RWPE1 (cell line): ENCODE results near the gene TAOK2.

ENCODE experiments used
- CTCF ChIA-PET: fragments of 350-600 bp; sonication (Branson Sonifier 250); formaldehyde crosslinking; extraction: SDS; loops from one replicate; lab custom pipeline; 2021; lab: Yijun Ruan, JAX
- POLR2A ChIA-PET: fragments of 400-600 bp; formaldehyde crosslinking; extraction: SDS; loops from one replicate; lab custom pipeline; 2020; ENCODE audit warnings: antibody characterized with exemption; ENCODE audit not compliant: low non-redundant PET; lab: Yijun Ruan, JAX
- DNase-seq: peaks from one replicate; pipeline ENCODE4 v3.0.0; 2012; ENCODE audit warnings: low spot score
- H3K27ac ChIP-seq: fragments of 450-650 bp; 2 replicates; pipeline ENCODE4 v1.5.1; 2017
- TF ChIP-seq, protein P1 (sequence below): fragments of 450-650 bp; conservative IDR thresholded peaks from 2 replicates; pipeline ENCODE4 v1.5.1; 2017; ENCODE audit warnings: low read depth, mild to moderate bottlenecking

TAOK2 gene

GRCh38 chr16:30005341-30006094 lies 31.9 kb downstream of the TAOK2 start:
- DNase-seq: peak; percentile 47
- TF ChIP-seq, protein P1, sequence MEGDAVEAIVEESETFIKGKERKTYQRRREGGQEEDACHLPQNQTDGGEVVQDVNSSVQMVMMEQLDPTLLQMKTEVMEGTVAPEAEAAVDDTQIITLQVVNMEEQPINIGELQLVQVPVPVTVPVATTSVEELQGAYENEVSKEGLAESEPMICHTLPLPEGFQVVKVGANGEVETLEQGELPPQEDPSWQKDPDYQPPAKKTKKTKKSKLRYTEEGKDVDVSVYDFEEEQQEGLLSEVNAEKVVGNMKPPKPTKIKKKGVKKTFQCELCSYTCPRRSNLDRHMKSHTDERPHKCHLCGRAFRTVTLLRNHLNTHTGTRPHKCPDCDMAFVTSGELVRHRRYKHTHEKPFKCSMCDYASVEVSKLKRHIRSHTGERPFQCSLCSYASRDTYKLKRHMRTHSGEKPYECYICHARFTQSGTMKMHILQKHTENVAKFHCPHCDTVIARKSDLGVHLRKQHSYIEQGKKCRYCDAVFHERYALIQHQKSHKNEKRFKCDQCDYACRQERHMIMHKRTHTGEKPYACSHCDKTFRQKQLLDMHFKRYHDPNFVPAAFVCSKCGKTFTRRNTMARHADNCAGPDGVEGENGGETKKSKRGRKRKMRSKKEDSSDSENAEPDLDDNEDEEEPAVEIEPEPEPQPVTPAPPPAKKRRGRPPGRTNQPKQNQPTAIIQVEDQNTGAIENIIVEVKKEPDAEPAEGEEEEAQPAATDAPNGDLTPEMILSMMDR: peak; percentile 79
- H3K27ac ChIP-seq: peak overlapping the region; percentile 59
- POLR2A ChIA-PET: no interaction called here
- CTCF ChIA-PET: interaction anchor here (0.6 to 1.7 kb wide), 13 partner anchors 9 to 355 kb away, joined by 3 to 17 read pairs (median 3); partner anchors contain the start of genes C16orf92 and INO80E

DNA sequence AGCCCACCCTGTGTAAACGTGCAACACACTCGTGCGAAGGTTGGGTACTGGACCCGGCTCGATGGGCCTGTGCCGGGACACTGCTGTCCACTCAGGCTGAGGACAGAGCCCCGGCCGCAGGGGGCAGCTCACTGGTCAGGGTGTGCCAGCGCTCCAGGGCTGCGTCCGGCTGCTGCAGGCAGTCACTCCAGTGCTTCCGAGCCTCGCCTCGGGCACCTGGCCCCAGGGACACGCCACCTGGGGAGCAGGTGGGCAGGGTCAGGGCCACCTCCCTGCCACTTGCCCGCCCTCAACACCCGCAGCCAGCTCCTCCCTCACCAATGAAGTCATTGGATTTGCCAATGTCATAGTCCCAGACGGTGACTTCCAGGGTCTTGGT lies 32.4 kb downstream of the TAOK2 start:
- no peak overlapping the region for H3K27ac ChIP-seq
- DNase-seq: no peak
- TF ChIP-seq, protein P1: no peak
- ChIA-PET POLR2A (no interaction called here), CTCF (interaction anchor here (0.6 to 1.7 kb wide), 14 partner anchors 9 to 354 kb away, joined by 3 to 17 read pairs (median 3); partner anchors contain the start of genes C16orf92 and INO80E)

DNA sequence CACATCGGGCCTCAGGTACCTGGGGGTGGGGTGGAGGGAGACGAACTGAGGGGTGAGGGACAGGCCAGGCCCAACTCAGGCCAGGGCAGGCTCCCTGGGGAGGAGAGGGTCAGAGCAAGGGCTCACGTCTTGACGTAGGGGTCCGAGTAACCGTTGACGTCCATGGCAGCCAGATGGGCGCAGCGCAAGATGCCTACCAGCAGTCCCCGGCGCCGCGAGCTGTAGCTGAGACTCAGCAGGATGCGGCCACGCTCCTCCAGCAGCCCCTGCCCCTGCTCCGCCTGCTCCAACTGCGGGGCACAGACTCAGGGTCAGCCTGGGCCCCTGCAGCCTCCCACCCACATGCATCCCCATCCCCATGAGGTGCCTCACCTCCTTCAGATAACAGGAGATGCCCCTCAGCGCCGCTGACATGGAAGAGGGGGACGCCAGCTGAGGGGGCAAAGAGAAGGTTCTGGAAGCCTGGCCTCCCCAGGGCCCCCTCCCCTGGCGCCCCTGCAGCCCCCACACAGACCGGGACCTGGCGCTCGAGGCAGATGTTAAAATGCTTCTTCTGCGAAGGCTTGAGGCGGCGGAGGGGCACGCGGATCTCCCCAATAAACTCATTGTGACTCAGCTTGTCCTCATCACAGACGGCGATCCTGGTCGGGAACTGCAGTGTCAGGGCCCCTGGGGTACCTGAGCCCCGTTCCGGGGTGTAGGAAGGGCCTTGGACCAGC lies 33.1 kb downstream of the TAOK2 start:
- H3K27ac ChIP-seq: no peak overlapping the region
- TF ChIP-seq, protein P1: no peak
- ChIA-PET POLR2A (no interaction called here), CTCF (interaction anchor here (0.6 to 1.7 kb wide), 3 partner anchors 11 to 149 kb away, joined by 3 to 17 read pairs (median 5); no protein-coding TSS in a partner anchor)
- DNase-seq: no peak

GRCh38 chr16:30007378-30007895 lies 33.8 kb downstream of the TAOK2 start:
- TF ChIP-seq, protein P1: no peak
- ChIA-PET CTCF (interaction anchor here (0.5 kb wide), 1 partner anchor 14 kb away, joined by 3 read pairs; no protein-coding TSS in a partner anchor), POLR2A (no interaction called here)
- no peak overlapping the region for H3K27ac ChIP-seq
- no peak for DNase-seq

DNA sequence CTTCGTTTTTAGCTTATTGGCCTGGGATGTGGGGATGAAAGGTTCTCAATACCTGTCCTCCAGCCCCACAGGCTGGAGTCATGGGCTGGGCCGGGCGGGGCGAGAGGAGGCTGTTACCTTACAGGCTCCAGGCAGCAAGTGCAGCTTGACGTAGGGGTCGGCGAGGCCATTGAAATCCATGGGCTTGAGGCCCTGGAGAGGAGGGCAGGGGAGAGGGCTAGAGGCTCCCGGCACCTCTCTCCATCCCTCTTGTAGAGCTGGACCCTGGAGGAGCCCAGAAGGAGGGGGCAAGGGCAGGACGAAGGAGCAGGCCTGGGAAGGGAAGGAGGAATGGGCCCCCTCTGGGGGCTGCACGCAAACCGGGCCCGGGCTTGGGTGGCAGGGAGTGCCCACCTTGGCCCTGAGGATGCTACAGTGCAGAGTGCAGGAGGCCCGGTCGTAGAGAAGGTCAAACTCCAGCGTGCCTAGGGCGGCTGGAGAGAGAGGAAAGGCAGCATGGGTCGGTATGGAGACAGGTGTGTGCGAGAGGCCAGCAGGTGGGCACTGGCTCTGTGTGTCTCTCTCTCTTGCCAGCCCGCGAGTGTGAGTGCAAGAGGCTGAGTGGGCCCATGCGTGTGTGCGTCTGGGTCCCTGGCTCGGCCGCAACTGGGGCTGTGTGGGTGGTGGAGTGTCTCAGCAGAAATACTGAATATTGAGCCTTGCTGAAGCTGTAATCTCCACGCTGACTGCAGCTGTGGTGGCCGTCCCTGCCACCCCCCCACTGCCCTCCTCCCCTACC lies 35.6 kb downstream of the TAOK2 start:
- ChIA-PET CTCF (interaction anchor here (0.6 to 1.1 kb wide), 3 partner anchors 12 to 160 kb away, joined by 3 read pairs; no protein-coding TSS in a partner anchor), POLR2A (no interaction called here)
- H3K27ac ChIP-seq: no peak overlapping the region
- no peak for DNase-seq
- TF ChIP-seq, protein P1: no peak
